Mononuclear cell (primary cell): Measurements from ENCODE around the gene MSTO1. TPM values are rescaled to one million over a fixed set of nuclear protein-coding genes. Genes with fewer than 3 reads are reported as not detected.
"Not testable (repeated sequence)": the region's sequence is repeated elsewhere in the genome, so short reads cannot be mapped to it uniquely, and the experiment has no call there.

Experiments used
- H3K27me3 ChIP-seq: 2 replicates; pipeline ENCODE4 v1.6.0; 2011; ENCODE audit warnings: low read length, control low read depth; ENCODE audit not compliant: insufficient read depth
- H3K4me1 ChIP-seq: 2 replicates; pipeline ENCODE4 v1.5.1; 2011; ENCODE audit warnings: mild to moderate bottlenecking, low read length, control low read depth; ENCODE audit not compliant: insufficient read depth
- H3K4me3 ChIP-seq: 2 replicates; pipeline ENCODE4 v1.5.1; 2011; ENCODE audit warnings: mild to moderate bottlenecking, low read length, moderate library complexity
- H3K9me3 ChIP-seq: 2 replicates; pipeline ENCODE4 v1.5.1; 2011; ENCODE audit warnings: low read depth, mild to moderate bottlenecking, control low read depth, low read length
- total RNA-seq: library from RNA; depleted of rRNA; stranded (reverse); fragments of >200 nt; gene quantifications from one replicate; pipeline ENCODE4 v1.2.3, GENCODE V29; 2012

The MSTO1 gene
- total RNA-seq, 1 donor, result 15.0 TPM

DNA sequence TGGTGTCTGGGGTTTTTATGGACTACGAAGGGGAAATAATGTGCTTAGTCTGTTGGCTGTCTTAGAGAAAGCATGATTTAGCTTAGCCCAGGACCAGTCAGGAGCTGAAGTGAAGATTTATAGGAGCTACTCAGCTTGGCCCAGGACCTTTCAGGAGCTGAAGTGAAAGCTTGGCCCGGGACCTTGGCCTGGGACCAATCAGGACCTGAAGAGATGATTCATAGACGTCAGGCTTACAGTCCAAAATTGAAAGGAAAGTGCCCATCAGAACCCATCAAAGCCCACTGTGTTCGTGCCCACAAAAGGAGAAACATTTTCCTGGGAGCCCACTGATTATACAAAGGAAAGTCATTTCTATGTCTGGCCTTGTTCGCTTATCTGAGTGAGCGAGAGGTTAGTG, 35.6 kb downstream of the MSTO1 start:
- H3K9me3 ChIP-seq, result no peaks in the 10 kb centered on the region
- H3K4me3 ChIP-seq, result no peak overlapping the region
- H3K27me3 ChIP-seq, result no peaks in the 10 kb centered on the region
- peaks cover 39% of the 10 kb centered on the region for H3K4me1 ChIP-seq

DNA sequence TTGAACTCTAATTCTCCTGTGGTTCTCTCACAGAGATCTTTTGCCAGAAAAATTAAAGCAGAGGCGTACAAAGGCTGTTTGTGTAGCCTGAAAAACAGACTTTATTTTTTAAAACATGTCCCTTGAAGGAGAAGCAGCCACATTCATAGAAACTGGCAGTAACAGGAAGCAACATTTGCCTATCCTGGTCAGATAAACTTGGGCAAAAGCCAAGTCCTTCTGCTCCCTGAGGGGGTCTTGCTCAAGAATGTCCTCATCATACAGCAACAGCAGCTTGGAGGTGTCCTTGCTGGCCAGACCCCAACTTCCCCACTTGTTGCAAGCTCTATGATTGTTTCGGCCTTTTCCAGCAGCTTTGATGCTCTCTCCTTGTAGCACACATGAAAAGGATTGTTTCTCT, 36.3 kb downstream of the MSTO1 start:
- Histone ChIP-seq H3K27me3 (no peaks in the 10 kb centered on the region), H3K4me3 (no peak overlapping the region), H3K4me1 (peaks cover 39% of the 10 kb centered on the region), H3K9me3 (no peaks in the 10 kb centered on the region)

DNA sequence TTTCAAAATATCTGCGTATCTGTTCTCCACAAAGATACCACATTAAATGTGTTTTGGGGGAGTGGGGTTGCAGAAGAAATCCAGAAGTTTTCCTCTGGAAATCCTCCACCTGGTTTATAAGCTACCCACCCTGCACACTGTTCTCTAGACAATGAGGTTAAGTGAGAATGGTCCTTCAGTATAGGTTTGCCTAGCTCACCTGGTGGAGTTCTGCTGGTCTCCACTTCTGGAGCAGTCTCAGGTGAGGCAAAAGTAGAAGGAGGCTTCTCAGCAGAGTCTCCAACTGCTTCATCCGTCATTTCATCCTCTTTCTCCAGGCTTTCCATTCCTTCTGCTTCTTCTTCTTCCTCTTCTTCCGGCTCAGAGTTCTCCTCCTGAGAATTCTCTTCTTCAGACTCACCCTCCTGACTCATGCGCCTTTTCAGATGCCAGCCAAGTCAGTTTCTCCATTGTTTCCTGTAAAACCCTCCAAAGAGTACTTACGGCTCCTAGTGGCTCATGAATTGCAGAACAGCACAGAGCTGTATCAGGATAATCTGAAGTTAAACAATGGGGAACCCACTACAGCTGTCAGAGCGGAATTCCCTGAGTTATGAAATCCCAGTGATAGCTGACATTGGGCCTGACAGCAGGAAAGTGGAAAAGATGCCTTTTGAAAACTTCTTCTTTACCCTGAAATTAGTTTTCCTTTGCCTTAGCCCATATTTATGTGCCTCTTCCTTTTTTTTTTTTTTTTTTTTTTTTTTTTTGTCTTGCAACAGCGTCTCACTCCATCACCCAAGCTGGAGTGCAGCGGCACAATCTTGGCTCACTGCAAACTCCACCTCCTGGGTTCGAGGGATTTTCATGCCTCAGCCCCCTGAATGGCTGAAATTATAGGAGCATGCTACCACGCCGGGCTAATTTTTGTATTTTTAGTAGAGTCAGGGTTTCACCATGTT, 38.5 kb downstream of the MSTO1 start:
- Histone ChIP-seq H3K9me3 (no peaks in the 10 kb centered on the region), H3K4me3 (no peak overlapping the region), H3K27me3 (no peaks in the 10 kb centered on the region), H3K4me1 (peaks cover 39% of the 10 kb centered on the region)

DNA sequence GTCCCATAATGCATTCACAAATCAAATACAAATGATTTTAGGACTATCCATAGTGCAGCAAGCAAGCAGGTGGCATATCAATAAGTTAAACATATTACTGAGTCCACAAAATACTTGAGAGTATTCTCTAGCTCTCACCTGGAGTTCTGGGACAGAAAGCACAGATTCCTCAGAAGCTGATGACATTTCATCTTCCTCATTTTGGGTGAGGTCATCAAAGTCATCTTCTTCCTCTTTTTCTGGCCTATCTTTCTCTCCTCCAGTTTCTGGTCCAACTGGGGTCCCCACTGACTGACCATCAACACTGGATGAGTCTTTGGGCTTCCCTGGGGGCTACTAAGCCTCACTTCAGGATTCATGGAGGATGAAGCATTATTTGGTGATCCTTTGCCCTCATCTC, 39.7 kb downstream of the MSTO1 start:
- Histone ChIP-seq H3K4me1 (peaks cover 39% of the 10 kb centered on the region), H3K27me3 (no peaks in the 10 kb centered on the region), H3K4me3 (no peak overlapping the region), H3K9me3 (no peaks in the 10 kb centered on the region)

DNA sequence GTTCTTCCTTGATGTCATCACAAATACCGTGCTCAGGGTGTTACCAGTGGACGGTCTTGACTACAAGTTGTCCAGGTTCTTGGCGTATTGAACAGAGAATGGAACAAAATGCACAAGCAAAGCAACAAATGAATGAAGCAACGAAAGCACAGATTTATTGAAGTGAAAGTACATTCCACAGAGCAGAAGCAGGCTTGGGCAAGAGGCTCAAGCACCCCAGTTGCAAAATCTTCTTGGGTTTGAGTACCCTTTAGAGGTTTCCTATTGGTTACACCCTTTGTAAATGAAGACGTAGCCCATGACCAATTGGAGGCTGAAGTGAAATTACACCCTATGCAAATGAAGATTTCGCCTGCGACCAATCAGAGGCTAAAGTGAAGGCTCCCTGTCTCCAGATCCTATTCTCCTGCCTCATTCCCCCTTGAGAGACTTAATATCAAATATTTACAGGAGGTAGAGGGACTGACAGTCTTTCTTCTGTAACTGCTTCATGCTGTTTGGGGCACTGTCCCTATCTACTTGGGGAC, 40.3 kb downstream of the MSTO1 start:
- Histone ChIP-seq H3K9me3 (no peaks in the 10 kb centered on the region), H3K4me3 (no peak overlapping the region), H3K27me3 (no peaks in the 10 kb centered on the region), H3K4me1 (peaks cover 35% of the 10 kb centered on the region)

DNA sequence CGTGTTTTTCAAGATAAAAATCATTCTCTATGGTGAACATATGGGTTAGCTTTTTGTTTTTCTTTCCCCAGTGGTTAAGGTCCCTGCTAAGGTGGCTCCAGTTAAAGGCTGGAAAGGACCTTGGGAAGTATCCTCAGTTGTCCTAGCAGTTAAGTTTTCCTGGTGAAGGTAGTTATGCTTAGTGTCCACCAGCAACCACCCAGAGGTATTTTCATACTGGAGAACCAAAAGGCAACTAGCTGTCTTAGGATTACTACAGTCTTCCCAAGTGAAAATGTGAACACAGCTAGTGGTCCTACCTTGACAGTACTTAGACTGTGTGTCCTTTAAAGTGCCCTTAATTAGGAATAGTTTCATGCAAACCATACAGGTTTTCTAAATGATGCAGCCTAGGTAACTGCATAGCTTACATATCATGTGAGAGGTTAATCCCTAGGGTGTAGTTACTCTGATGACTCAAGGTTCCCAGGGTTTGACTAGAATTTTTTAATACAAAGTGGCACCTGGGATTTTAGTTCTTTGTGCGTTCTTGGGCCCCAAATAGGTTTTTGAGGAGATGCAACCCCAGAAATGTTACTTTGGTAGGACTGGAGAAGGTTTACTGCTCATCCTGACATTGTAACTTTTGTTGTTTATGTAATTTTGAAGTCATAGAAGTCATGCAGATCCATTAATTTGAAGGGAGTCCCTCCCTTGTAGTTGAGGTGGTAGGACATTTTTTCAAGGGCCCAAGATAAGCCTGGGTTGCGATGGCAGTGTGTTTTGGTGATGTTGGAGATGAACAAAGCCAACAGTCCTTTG, 42.0 kb downstream of the MSTO1 start:
- Histone ChIP-seq H3K4me1 (peaks cover 23% of the 10 kb centered on the region), H3K27me3 (no peaks in the 10 kb centered on the region), H3K4me3 (no peak overlapping the region), H3K9me3 (no peaks in the 10 kb centered on the region)

DNA sequence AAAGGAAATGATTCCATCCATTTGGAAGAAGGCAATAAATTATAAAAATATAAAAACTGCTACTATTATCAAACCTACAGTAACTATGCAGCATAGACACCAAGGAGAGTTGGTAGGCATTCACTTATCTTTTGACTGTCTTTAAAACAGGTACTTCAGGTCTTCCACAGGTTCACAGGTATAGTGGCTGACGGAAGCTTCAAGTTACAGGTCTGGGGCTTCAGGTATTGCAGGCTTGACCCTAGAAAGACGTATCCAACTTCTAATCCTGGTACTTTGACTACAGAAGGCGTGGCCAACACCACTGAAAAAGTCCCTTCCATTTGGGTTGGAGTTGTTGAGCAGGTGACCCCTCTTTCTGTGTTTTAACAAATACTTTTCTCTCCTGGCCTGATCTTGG, 42.9 kb downstream of the MSTO1 start:
- H3K4me1 ChIP-seq, result peaks cover 22% of the 10 kb centered on the region
- H3K27me3 ChIP-seq, result no peaks in the 10 kb centered on the region
- H3K9me3 ChIP-seq, result no peaks in the 10 kb centered on the region
- no peak overlapping the region for H3K4me3 ChIP-seq

DNA sequence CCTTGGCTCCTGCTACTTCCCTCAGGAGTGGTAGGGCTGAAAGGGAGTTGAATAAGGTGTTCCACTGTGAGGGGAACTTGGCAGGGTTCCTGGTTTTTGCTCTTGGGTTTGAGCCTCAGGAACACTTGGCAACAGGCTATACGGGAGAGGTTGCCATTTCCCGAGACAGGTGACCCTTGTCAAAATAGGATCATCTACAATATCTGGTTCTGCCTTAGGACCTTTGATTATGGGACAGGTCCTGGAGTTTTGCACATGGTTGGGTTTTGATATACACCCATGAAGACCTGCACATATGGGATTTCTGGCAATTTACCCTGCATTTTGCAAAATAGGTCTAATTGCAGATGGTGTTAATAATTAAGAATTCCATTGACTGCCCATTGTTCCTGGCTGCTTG, 47.4 kb downstream of the MSTO1 start:
- H3K4me3 ChIP-seq, result no peak overlapping the region
- H3K4me1 ChIP-seq, result no peaks in the 10 kb centered on the region
- H3K27me3 ChIP-seq, result no peaks in the 10 kb centered on the region

DNA sequence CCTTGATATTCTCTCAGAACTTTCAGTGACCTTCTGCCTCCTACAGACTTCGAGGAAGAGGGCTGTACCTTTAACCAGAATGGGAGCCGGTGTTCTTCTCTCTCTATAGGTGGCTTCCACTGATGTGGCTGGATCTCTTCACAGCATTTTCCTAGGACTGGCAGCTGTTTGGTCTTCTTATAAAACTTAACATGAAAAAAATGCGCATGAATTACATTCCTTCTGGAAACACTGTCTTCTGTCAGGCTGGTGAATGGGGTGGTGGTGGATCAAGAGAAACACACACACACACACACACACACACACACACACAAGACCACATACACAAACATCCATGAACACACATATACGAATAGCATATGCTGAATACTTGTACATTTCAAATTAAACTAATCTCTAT, 51.2 kb downstream of the MSTO1 start:
- not testable (repeated sequence) for H3K4me3 ChIP-seq, H3K9me3 ChIP-seq, H3K4me1 ChIP-seq, H3K27me3 ChIP-seq

More for the DNA sequence above, 47.4 kb downstream of the MSTO1 start:
- H3K9me3 ChIP-seq, result no peaks in the 10 kb centered on the region

Other genes with a start within 250 kb of the MSTO1 start
- 59.8 TPM for gene ASH1L, start 47.4 kb upstream of the MSTO1 start, total RNA-seq
- gene YY1AP1, start 78.6 kb downstream of the MSTO1 start, total RNA-seq, result 226 TPM
- gene DAP3, start 78.9 kb downstream of the MSTO1 start, total RNA-seq, result 111 TPM
- gene GON4L, start 247.0 kb downstream of the MSTO1 start, total RNA-seq, result 54.9 TPM
- 12.0 TPM for gene SYT11, start 249.3 kb downstream of the MSTO1 start, total RNA-seq